Upper lobe of right lung (tissue), 1 donor: ENCODE data around the gene NUAK2. TPM values are rescaled to one million over a fixed set of nuclear protein-coding genes. Genes with fewer than 3 reads are reported as not detected.

Experiments used
- ATAC-seq: fragments of 200-7000 bp; cut with Tn5 transposase; one replicate; pipeline ENCODE4 v1.9.1; 2020; ENCODE audit warnings: mild to moderate bottlenecking, moderate library complexity
- DNase-seq: peaks from one replicate; pipeline ENCODE4 v3.0.0-alpha.2; 2020
- H3K27ac ChIP-seq: fragments of 200-600 bp; one replicate; pipeline ENCODE4 v1.8.0; 2022
- H3K27me3 ChIP-seq: fragments of 200-600 bp; one replicate; pipeline ENCODE4 v1.8.0; 2022; ENCODE audit warnings: mild to moderate bottlenecking
- H3K36me3 ChIP-seq: fragments of 200-600 bp; one replicate; pipeline ENCODE4 v1.8.0; 2022
- H3K4me1 ChIP-seq: fragments of 200-600 bp; one replicate; pipeline ENCODE4 v1.8.0; 2022
- H3K4me3 ChIP-seq: fragments of 200-600 bp; one replicate; pipeline ENCODE4 v1.8.0; 2022; ENCODE audit warnings: mild to moderate bottlenecking
- H3K9me3 ChIP-seq: fragments of 200-600 bp; one replicate; pipeline ENCODE4 v1.8.0; 2022
- intact Hi-C: fragments of 100-400 bp; cut with DNase I; formaldehyde crosslinking; loops from one replicate; pipeline ENCODE4 v1.11.0; 2022
- total RNA-seq: library from RNA; stranded (reverse); fragmentation: NEBNext Ultra II Directional; extraction: Animal tissue kit (Norgen Biotek cat#: 25700); gene quantifications from one replicate; pipeline ENCODE4 v1.2.1, GENCODE V29; 2021
- TF ChIP-seq, protein P1 (sequence below): fragments of 200-600 bp; IDR thresholded peaks from one replicate; pipeline ENCODE4 v1.8.0; 2022; ENCODE audit warnings: antibody characterized with exemption
- donor health status: DM: no; HTN: yes; CAD: no; lungs with severe emphysema.

Gene NUAK2
- total RNA-seq, 1 donor from 2014 or later: 8.8 TPM

DNA sequence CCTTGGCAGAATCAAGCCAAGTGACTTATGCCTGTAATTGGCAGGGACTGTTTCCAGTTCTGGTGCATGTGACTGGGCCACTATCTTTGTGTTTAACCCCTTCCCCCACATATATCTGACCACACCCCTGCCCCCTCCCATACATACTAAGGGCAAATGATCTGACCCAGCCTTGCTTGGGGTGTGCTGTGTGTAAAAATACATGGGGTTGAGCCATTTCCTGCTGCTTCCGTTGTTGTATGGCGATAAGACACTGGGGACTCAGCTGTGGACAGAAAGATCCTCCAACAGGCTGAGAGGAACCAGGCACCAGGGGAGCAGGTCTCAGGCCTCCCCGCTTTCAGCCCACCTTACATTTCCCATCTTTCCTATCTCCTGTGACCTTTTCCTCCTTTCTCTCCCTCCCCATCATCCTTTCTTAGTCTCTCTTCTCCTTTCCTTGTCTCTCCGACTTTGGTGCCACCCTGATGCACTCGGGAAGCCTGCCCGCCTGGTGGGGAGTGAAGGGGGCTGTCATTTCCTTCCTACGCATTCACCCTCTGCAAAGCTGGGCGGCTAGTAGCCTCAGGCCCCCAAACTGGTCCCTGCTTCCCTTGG, 54.1 kb downstream of the NUAK2 start:
- no peak overlapping the region for H3K4me3 ChIP-seq
- TF ChIP-seq, protein P1, sequence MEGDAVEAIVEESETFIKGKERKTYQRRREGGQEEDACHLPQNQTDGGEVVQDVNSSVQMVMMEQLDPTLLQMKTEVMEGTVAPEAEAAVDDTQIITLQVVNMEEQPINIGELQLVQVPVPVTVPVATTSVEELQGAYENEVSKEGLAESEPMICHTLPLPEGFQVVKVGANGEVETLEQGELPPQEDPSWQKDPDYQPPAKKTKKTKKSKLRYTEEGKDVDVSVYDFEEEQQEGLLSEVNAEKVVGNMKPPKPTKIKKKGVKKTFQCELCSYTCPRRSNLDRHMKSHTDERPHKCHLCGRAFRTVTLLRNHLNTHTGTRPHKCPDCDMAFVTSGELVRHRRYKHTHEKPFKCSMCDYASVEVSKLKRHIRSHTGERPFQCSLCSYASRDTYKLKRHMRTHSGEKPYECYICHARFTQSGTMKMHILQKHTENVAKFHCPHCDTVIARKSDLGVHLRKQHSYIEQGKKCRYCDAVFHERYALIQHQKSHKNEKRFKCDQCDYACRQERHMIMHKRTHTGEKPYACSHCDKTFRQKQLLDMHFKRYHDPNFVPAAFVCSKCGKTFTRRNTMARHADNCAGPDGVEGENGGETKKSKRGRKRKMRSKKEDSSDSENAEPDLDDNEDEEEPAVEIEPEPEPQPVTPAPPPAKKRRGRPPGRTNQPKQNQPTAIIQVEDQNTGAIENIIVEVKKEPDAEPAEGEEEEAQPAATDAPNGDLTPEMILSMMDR: no peak

DNA sequence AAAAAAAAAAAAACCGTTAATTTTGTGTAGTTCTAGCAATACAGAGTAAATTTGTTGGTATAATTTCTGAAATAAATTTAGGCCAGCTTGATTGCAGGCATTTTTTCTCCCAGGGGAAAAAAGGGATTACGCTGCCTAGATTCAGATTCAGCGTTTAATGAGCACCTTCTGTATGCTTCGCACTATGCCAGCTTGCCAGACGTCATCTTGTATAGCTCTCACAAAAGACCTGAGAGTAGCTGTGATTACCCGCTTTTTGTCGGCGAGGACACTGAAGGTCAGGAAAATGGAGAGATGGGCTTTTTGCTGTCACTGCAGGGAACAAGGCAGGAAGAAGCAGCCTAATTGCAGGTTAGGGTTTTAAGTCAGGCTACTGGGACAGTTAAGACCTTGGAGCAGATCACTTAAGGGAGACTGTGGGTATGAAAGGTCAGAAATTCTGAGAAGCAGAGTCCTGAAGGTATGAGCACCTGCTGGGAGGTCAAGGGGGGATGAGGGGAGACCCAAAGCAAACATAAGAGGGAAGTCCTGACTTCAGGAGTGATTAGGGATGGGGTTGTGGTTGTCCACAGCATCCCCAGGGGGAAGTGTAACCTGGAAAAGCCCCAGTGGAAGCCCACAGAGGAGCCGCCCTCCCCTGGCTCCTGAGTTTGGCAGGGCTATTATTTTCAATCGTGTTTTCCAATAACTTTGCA, 54.8 kb downstream of the NUAK2 start:
- ATAC-seq (no peak), DNase-seq (no peak)
- intact Hi-C loops: no loop called here
- Histone ChIP-seq H3K36me3 (no peaks in the 10 kb centered on the region), H3K4me1 (peaks cover 27% of the 10 kb centered on the region), H3K27me3 (no peaks in the 10 kb centered on the region), H3K4me3 (no peak overlapping the region), H3K27ac (peak overlapping the region; percentile 24), H3K9me3 (no peaks in the 10 kb centered on the region)
- TF ChIP-seq, protein P1: no peak

More for the DNA sequence above, 54.1 kb downstream of the NUAK2 start:
- H3K27ac ChIP-seq: peak overlapping the region; percentile 24
- ATAC-seq: no peak
- H3K4me1 ChIP-seq: peaks cover 26% of the 10 kb centered on the region
- intact Hi-C loops: no loop called here
- no peak for DNase-seq
- H3K36me3 ChIP-seq: no peaks in the 10 kb centered on the region
- no peaks in the 10 kb centered on the region for H3K9me3 ChIP-seq
- H3K27me3 ChIP-seq: no peaks in the 10 kb centered on the region

DNA sequence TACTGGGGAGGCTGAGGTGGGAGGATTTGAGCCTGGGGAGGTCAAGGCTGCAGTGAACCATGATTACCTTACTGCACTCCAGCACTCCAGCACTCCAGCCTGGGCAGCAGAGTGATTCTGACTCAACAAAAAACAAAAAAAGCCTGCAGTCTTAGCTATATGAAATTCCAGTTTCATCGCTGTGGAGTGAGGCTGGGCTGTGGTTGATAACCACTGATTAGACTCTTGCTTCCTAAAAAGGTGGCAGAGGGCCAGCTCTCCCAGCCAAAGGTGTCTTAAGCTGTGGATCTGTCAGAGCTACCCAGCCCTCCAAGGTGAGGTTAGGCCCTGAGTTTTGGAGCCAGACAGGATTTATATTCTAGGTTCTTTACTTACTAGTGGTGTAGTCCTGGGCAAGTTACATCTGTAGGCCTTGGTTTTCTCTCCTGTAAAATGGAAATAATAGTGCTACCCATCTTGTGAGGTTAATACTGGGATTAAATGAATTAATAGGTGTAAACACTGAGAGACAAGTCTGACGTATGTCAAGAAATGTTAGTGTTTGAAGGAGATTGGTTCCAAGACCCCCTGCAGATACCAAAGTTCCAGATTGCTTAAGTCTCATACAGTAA, 57.9 kb downstream of the NUAK2 start:
- Histone ChIP-seq H3K4me3 (no peak overlapping the region), H3K4me1 (peaks cover 33% of the 10 kb centered on the region), H3K9me3 (no peaks in the 10 kb centered on the region), H3K27me3 (no peaks in the 10 kb centered on the region), H3K27ac (no peak overlapping the region), H3K36me3 (no peaks in the 10 kb centered on the region)
- TF ChIP-seq, protein P1: no peak
- ATAC-seq: no peak
- no peak for DNase-seq
- intact Hi-C loops: no loop called here

DNA sequence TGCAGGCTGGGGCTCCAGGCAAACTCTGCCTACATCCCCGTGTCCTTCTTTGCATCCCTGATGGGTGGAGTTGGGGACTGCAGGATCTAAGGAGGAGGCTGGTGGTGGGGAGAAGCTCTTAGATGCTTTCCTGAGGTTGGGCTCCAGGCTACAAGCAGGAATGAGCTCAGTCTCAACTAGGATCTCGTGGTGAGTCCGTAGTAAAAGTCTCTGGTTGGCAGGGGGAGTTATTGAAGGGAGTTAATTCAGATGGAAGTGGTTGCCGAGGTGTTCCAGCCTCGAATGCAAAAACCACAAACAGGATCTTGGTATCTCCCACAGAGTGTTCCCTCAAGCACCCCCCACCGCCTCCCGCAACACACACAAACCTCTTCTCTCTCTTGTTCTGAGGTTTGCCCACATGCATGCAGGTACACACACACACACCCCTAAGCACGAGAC, 58.8 kb downstream of the NUAK2 start:
- peaks cover 35% of the 10 kb centered on the region for H3K4me1 ChIP-seq
- H3K9me3 ChIP-seq: no peaks in the 10 kb centered on the region
- no peak overlapping the region for H3K27ac ChIP-seq
- no peak for DNase-seq
- H3K4me3 ChIP-seq: no peak overlapping the region
- H3K36me3 ChIP-seq: no peaks in the 10 kb centered on the region
- TF ChIP-seq, protein P1: no peak
- intact Hi-C loops: no loop called here
- no peak for ATAC-seq
- H3K27me3 ChIP-seq: no peaks in the 10 kb centered on the region

DNA sequence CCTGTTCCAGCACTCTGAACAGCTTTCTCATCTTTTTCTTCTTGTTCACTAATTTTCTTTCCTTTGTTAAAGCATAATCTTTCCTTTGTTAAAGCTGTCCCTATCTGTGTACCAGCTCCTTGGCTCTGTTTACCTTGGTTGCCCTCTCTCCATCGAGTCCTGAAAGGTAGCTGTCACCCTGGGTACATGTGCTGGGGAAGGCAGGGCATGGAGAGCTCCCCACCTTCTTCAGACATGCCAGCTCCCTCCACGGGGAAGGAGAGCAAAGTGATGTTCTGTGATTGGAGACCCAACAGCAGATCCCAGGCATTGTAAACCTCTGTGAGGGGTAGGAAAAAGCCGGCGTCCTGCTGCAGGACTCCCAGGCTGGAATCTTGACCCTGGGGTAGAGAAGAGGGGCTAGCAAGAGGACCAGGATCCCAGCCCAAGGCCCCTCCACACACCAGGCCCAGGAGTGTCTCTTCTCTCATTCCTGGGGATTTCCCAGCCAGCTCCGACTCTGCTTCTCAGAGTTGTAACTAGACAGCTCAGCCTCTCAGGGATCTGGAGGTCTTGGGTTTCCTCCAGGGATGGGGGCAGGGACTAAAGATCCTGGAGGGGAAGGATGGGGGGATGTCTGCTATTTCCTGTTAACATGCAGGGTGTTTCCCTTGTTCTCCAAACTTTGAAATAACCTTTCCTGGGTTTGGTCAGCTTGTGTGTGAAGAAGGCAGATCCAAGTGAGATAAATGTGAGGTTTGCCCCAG, 59.4 kb downstream of the NUAK2 start:
- TF ChIP-seq, protein P1: no peak
- DNase-seq (no peak), ATAC-seq (no peak)
- peaks cover 29% of the 10 kb centered on the region for H3K4me1 ChIP-seq
- no peaks in the 10 kb centered on the region for H3K36me3 ChIP-seq
- H3K27me3 ChIP-seq: no peaks in the 10 kb centered on the region
- no peak overlapping the region for H3K4me3 ChIP-seq
- intact Hi-C loops: no loop called here
- H3K9me3 ChIP-seq: no peaks in the 10 kb centered on the region
- H3K27ac ChIP-seq: no peak overlapping the region
